ENCODE results near the gene RPS25. TPM values are rescaled to one million over a fixed set of nuclear protein-coding genes. Genes with fewer than 3 reads are reported as not detected.

RPS25 gene
- total and polyA plus RNA-seq, 9 of the 15 experiments (the other 6 are each of a cell fraction or from before 2014, with no cell fraction given), result 1,553 to 5,486 (median 2,471) TPM

GRCh38 chr11:119057000-119057769 is 39.0 kb upstream of the RPS25 start, which contains the start of gene HYOU1 (continued):
- TF ChIP-seq ZNF639 (CRISPR knock-in tag; conservative IDR thresholded peaks at IDR 0.05 in 1 of 2, IDR thresholded peaks at IDR 0.05 in 1 of 2) (peak in 1 of 2 experiments; percentile 90; a peak in 2 of 4 replicates), TAF9B (IDR thresholded peaks at IDR 0.05; ENCODE audit: partially characterized antibody) (peak; percentile 25), C11orf30 (IDR thresholded peaks at IDR 0.05; ENCODE audit: low read depth) (peak; percentile 75), RAD51 (IDR thresholded peaks at IDR 0.05; ENCODE audit: borderline replicate concordance, low read depth) (peak; percentile 30; the same call in 1 of the 2 replicates), E2F8 (IDR thresholded peaks at IDR 0.05; ENCODE audit: low read depth, partially characterized antibody) (peak; percentile 40), RBM25 (IDR thresholded peaks at IDR 0.05; ENCODE audit: low read depth, low read length, severe bottlenecking) (peak; percentile 76), ZBTB1 (CRISPR knock-in tag; IDR thresholded peaks at IDR 0.05; ENCODE audit: borderline replicate concordance, low read depth) (peak; percentile 22; the same call in 1 of the 2 replicates), SAFB2 (IDR thresholded peaks at IDR 0.05; ENCODE audit: borderline replicate concordance, low read depth, low read length, severe bottlenecking) (no peak), ELF1 (tag; IDR thresholded peaks at IDR 0.05) (peak; percentile 81), MTA3 (IDR thresholded peaks at IDR 0.05; ENCODE audit: borderline replicate concordance) (peak; percentile 82; the same call in 1 of the 2 replicates), MNT (conservative IDR thresholded peaks at IDR 0.05) (peak; percentile 73 to 86), RCOR1 (IDR thresholded peaks at IDR 0.05; ENCODE audit: borderline replicate concordance in 1 of 2, low read depth in 2 of 2, low read length in 2 of 2) (peak in 1 of 2 experiments; percentile 60; a peak in 2 of 4 replicates), CSDE1 (IDR thresholded peaks at IDR 0.05) (no peak), MXI1 (IDR thresholded peaks at IDR 0.05; ENCODE audit: low read depth, low read length) (0 out of 2 replicates have a peak, but pooled peaks have one; percentile 40), MLX (CRISPR knock-in tag; conservative IDR thresholded peaks at IDR 0.05) (0 out of 4 replicates have a peak, but pooled peaks of 1 of the 2 experiments have one; percentile 31), USF1 (CRISPR knock-in tag; IDR thresholded peaks at IDR 0.05) (peak; percentile 57; the same call in 1 of the 2 replicates), TOE1 (IDR thresholded peaks at IDR 0.05; ENCODE audit: borderline replicate concordance) (0 out of 2 replicates have a peak, but pooled peaks have one; percentile 25), TOE1 (CRISPR knock-in tag; IDR thresholded peaks at IDR 0.05; ENCODE audit: borderline replicate concordance, low read depth) (no peak)

All from K562 (cell line).